GM11168 (cell line): ENCODE data around the gene MIPEP.

ENCODE experiments used
- in situ Hi-C: fragments of 300-500 bp; cut with MboI; formaldehyde crosslinking; loops from one replicate; pipeline ENCODE4 v1.12.0; 2022; ENCODE audit warnings: low sequenced_read_pairs; ENCODE audit not compliant: unreplicated experiment

MIPEP gene

GRCh38 chr13:23856008-23856750, 33.0 kb downstream of the MIPEP start:
- in situ Hi-C loops = no loop called here

DNA sequence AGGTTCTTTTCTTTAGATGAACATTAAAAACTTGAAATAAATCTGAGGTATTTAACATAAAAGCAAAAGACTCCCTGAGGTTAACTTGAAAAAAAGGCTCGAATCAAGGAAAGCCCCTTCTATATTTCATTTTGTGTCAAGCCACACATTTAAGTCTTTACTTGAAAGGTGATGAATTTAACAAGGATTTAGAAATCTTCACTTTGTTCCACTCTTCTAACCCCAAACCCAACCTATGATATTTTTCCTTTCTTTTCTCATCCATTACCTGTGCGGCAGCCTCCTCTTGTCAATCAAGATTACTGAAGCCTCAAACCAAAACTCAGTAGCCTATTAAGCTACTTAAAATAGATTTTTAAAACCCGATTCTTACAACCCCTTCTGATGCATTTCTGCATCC, 33.8 kb downstream of the MIPEP start:
- in situ Hi-C loops = no loop called here

- in situ Hi-C loops = no loop called here
Observed at GRCh38 chr13:23852351-23852750, 36.8 kb downstream of the MIPEP start.

DNA sequence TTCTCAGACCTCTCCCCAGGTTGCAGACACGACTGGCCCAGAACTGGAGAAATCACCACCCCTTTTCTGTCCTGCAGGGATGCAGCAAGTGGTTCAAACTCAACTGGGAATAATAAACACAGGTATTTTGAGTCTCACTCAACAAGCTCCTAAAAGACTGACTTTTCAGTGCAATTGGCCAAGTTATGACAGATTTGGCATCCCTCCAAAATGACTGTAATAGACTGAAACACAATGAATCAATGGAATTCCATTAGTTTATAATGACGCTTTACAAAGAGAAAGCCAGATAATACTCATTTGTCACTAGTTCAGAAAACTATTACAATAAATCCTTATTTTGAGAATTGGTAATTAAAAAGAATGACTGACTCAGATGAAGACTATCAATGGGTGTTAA, 38.1 kb downstream of the MIPEP start:
- in situ Hi-C loops = no loop called here

GRCh38 chr13:23850134-23850533, 39.1 kb downstream of the MIPEP start:
- in situ Hi-C loops = no loop called here

DNA sequence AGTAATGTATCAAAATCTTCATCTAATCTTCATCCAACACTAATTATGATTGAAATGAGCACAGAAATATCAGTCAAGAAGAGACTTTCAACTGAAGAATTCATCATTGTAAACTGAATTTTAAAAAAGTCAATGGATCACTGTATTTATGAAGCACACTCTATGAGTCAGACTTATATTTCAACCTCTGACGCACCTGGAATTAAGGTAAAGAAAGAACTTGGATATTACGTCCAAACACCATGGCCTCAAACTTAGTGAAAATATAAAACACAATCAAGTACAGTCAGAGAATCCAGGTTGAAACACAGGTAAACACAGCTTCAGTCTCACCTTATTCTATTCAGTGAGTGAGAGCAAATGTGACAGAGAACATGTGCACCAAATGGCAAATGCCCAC, 39.5 kb downstream of the MIPEP start:
- in situ Hi-C loops = no loop called here

GRCh38 chr13:23848646-23849141, 40.5 kb downstream of the MIPEP start:
- in situ Hi-C loops = no loop called here

DNA sequence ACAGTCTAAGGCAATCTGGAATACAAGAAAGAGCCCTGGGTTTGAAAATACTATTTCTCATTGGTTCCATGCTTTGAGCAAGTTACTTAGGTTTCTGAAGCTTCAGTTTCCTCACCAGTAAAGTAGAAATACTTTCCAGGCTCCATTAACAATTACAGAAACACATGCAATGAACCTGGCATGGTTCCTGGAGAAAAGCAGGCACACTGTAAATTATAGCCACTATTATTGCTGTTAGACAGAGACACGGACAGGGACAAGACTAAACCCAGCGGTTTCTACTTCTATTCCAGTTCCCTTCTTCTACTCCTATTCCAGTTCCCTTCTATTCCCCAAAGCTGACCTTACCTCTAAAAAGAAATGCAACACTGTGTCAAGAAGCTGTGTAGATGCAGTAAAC, 41.2 kb downstream of the MIPEP start:
- in situ Hi-C loops = no loop called here

DNA sequence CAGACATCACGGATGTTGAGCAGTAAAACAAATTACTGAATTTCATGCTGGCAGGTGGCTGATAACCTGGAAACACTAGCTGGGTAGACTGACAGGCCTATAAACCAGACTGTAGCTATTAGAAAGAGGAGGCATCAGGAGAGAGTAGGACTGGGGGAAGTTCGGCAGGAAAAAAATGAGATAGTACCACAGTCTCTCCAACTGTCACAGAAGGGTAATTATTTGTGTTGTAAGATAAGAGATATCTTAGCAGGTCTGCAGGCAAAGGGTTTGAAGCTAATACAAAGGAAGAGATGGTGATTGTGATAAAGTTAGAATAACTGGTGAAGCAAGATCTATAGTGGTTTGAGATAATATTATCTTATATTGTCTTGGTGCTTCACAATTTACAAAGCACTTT, 41.7 kb downstream of the MIPEP start:
- in situ Hi-C loops = no loop called here

DNA sequence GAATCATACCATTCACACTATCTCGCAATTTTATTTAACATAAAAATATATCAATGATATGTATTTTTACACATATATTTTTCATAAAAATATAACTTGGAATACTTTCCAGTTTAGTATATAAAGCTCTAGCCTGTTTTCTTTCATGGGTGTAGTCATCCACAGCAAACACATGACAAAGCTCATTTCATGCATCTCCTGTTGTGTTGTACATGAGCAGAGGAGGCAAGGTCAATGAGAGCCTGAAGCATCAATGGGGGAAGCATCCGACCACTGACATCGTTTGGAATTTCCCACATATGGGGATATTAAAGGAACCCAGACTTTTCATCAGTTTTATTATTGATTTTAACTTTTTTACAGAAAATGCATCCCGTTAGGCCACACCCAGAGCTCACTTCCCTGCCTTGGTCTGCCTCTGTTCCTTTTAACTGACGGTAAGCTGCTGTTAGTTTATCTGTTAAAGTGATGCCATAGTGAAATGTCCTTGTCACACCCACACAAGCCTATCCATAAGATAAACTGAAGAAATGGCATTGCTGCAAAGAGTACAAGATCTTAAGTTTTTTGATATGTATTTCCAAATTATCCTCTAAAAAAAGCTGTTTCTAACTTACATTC, 44.0 kb downstream of the MIPEP start:
- in situ Hi-C loops = no loop called here

- in situ Hi-C loops = no loop called here
Observed at GRCh38 chr13:23844132-23844531, 45.1 kb downstream of the MIPEP start.

GRCh38 chr13:23843436-23843835, 45.8 kb downstream of the MIPEP start:
- in situ Hi-C loops = no loop called here

DNA sequence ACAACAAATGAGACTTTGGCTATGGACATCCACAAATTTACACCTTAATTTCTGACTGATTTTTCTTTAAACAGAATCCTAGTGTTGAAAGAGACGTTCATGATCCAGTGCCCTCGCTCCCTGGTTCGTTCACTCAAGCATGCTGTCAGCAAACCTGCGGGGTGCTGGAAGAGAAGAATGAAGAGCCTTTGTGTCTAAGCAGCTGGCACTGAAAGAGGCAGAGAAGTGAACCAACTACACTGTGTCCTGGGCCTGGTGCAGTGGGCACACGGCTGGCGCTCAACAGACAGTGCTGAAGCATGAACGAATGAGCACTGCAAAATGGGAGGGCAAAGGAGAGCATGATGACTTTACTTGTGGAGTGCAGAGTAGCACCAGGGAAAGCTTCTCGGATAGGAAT, 46.8 kb downstream of the MIPEP start:
- in situ Hi-C loops = no loop called here

- in situ Hi-C loops = no loop called here
Observed at GRCh38 chr13:23833733-23834611, 55.2 kb downstream of the MIPEP start.

DNA sequence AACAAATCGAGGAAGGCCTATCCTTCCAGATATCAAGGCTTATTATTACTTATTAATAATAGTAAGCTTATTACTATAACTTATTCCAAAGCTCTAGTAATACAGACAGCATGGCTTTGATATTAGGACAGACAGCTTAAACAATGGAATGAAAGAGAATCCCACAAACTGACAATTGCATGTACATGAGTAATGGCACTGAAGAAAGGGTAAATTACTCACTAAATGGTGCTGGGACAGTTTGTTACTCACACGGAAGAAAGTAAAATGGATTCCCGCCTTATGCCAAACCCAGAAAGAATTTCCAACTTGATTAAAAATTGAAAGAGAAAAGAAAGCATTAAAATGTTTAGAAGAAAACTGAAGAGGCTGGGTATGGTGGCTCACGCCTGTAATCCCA, 60.3 kb downstream of the MIPEP start:
- in situ Hi-C loops = no loop called here

- in situ Hi-C loops = no loop called here
Observed at GRCh38 chr13:23828086-23828485, 61.1 kb downstream of the MIPEP start.

GRCh38 chr13:23825179-23825578, 64.0 kb downstream of the MIPEP start:
- in situ Hi-C loops = no loop called here

- in situ Hi-C loops = no loop called here
Observed at GRCh38 chr13:23824371-23824770, 64.8 kb downstream of the MIPEP start.

DNA sequence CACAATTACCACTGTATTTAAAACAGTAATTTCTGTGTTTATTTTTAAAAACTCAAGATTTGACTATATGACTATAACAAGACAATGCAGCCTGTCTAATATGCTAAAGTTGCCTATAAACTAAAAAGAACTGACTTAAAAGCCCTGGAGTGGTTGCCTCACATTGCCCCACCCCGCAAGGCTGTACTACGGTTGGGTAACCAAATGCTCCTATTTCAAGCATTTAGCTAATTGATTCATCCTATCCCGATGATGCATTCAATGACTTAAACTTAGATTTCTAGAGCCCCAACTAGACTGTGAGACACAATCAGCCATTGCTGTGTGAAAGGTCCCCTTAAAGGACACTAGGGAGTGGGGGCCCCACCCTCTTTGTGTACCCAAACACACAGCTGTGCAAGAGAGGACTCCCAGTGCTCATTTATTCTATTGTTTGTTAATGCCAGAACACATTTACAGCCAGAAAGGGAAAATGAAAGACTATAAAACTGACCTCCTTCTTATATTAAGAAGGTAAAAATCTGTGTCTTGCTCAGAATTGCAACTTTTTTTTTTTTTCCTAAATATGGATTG, 66.9 kb downstream of the MIPEP start:
- in situ Hi-C loops = no loop called here

GRCh38 chr13:23820530-23820929, 68.7 kb downstream of the MIPEP start:
- in situ Hi-C loops = no loop called here

- in situ Hi-C loops = no loop called here
Observed at GRCh38 chr13:23817830-23818229, 71.4 kb downstream of the MIPEP start.
